PC-3 (cell line): Measurements from ENCODE around the gene RFX1. TPM values are rescaled to one million over a fixed set of nuclear protein-coding genes. Genes with fewer than 3 reads are reported as not detected.

Source experiments
- ATAC-seq: fragments of 200-7000 bp; cut with Tn5 transposase; 2 replicates; pipeline ENCODE4 v1.9.1; 2020; ENCODE audit warnings: mild to moderate bottlenecking, moderate library complexity
- BruUV-seq: library from RNA; stranded (reverse); fragments of 400-500 nt; replicated peaks from 2 replicates; lab custom pipeline; 2021; lab: Mats Ljungman, UMichigan
- CTCF ChIA-PET: fragments of 300-600 bp; sonication (Branson Sonifier 250); formaldehyde crosslinking; loops from one replicate; lab custom pipeline; 2022; ENCODE audit warnings: antibody characterized with exemption; lab: Charles Lee
- POLR2A ChIA-PET: fragments of 300-600 bp; sonication (Branson Sonifier 250); formaldehyde crosslinking; loops from one replicate; lab custom pipeline; 2022; ENCODE audit warnings: antibody characterized with exemption; ENCODE audit not compliant: unreplicated experiment; lab: Charles Lee
- DNase-seq: peaks from one replicate; pipeline ENCODE4 v3.0.0-alpha.2; 2015
- H2AFZ ChIP-seq: fragments of 300-600 bp; sonication (generic); 2 replicates; pipeline ENCODE4 v1.6.0; 2016; ENCODE audit warnings: antibody characterized with exemption, low read length
- H3F3A ChIP-seq: fragments of 300-600 bp; sonication (generic); one replicate; pipeline ENCODE4 v1.6.0; 2017; ENCODE audit warnings: antibody characterized with exemption, low read length, control low read depth, mild to moderate bottlenecking; ENCODE audit not compliant: unreplicated experiment
- H3K27ac ChIP-seq: fragments of 300-600 bp; sonication (generic); 2 replicates; pipeline ENCODE4 v1.5.1; 2016; ENCODE audit warnings: mild to moderate bottlenecking, low read length
- H3K27me3 ChIP-seq: fragments of 300-600 bp; sonication (generic); 2 replicates; pipeline ENCODE4 v1.6.1; 2016; ENCODE audit warnings: low read length, mixed read lengths
- H3K36me3 ChIP-seq: fragments of 300-600 bp; sonication (generic); 2 replicates; pipeline ENCODE4 v1.6.1; 2016; ENCODE audit warnings: low read depth, mixed run types, low read length, mixed read lengths
- H3K4me1 ChIP-seq: fragments of 300-600 bp; sonication (generic); 2 replicates; pipeline ENCODE4 v1.5.1; 2016; ENCODE audit warnings: low read length; ENCODE audit not compliant: insufficient read depth
- H3K4me2 ChIP-seq: fragments of 300-600 bp; sonication (generic); 2 replicates; pipeline ENCODE4 v1.6.0; 2016; ENCODE audit warnings: low read length
- H3K4me3 ChIP-seq: fragments of 300-600 bp; sonication (generic); 2 replicates; pipeline ENCODE4 v1.5.1; 2016; ENCODE audit warnings: mild to moderate bottlenecking, low read length, mixed read lengths
- H3K79me2 ChIP-seq: fragments of 300-600 bp; sonication (generic); 2 replicates; pipeline ENCODE4 v1.6.1; 2017; ENCODE audit warnings: low read length, mixed read lengths
- H3K9ac ChIP-seq: fragments of 300-600 bp; sonication (generic); 2 replicates; pipeline ENCODE4 v1.6.0; 2016; ENCODE audit warnings: mild to moderate bottlenecking, low read length
- H3K9me2 ChIP-seq: fragments of 300-600 bp; sonication (generic); replicated peaks from 2 replicates; pipeline ENCODE4 v1.6.1; 2016; ENCODE audit warnings: mixed run types, low read length, mixed read lengths
- H3K9me3 ChIP-seq: fragments of 300-600 bp; sonication (generic); 2 replicates; pipeline ENCODE4 v1.6.1; 2016; ENCODE audit warnings: low read length, mixed read lengths
- H4K20me1 ChIP-seq: fragments of 300-600 bp; sonication (generic); 2 replicates; pipeline ENCODE4 v1.6.1; 2016; ENCODE audit warnings: low read length, mixed read lengths
- CTCF ChIP-seq: fragments of 300-600 bp; sonication (generic); conservative IDR thresholded peaks from 2 replicates; pipeline ENCODE4 v1.5.1; 2017; ENCODE audit warnings: antibody characterized with exemption, low read depth, mild to moderate bottlenecking, low read length
- EZH2 ChIP-seq: fragments of 300-600 bp; sonication (generic); IDR thresholded peaks from one replicate; pipeline ENCODE4 v1.6.1; 2017; ENCODE audit warnings: antibody characterized with exemption, mild to moderate bottlenecking, low read length; ENCODE audit not compliant: unreplicated experiment
- EZH2phosphoT487 ChIP-seq: fragments of 300-600 bp; sonication (generic); IDR thresholded peaks from 2 replicates; pipeline ENCODE4 v1.6.1; 2018; ENCODE audit warnings: mild to moderate bottlenecking, antibody characterized with exemption, low read length, borderline replicate concordance
- intact Hi-C: fragments of 100-400 bp; cut with micrococcal nuclease; formaldehyde crosslinking; loops from 2 replicates; pipeline ENCODE4 v1.9.0; 2023
- total RNA-seq: library from RNA; depleted of rRNA; stranded (reverse); fragments of >200 nt; gene quantifications from 2 replicates; pipeline ENCODE4 v1.2.3, GENCODE V29; 2014

Gene RFX1
- total RNA-seq, 1 experiment from 2014 or later: 7.5 TPM

- no peak for DNase-seq
- no peak overlapping the region for H3K9ac ChIP-seq
- ATAC-seq: no peak
- no peaks in the 10 kb centered on the region for H3F3A ChIP-seq
- no peaks in the 10 kb centered on the region for H3K9me3 ChIP-seq
- ChIA-PET POLR2A (no interaction called here), CTCF (no interaction called here)
- TF ChIP-seq EZH2phosphoT487: no peak
- no peak for TF ChIP-seq EZH2
- no peak for TF ChIP-seq CTCF
- no peaks in the 10 kb centered on the region for H3K9me2 ChIP-seq
- H3K79me2 ChIP-seq: peaks cover 16% of the 10 kb centered on the region
- H3K4me1 ChIP-seq: peaks cover 9% of the 10 kb centered on the region
- H2AFZ ChIP-seq: no peak overlapping the region
- H3K27me3 ChIP-seq: no peaks in the 10 kb centered on the region
- H4K20me1 ChIP-seq: no peaks in the 10 kb centered on the region; the same call in 1 of the 2 replicates
- intact Hi-C loops: no loop called here
- H3K4me3 ChIP-seq: no peak overlapping the region
- no peak overlapping the region for H3K27ac ChIP-seq
- no peak overlapping the region for H3K4me2 ChIP-seq
- H3K36me3 ChIP-seq: peaks cover 42% of the 10 kb centered on the region
- no TSS peak for BruUV-seq
Observed at GRCh38 chr19:13958043-13958442, 48.1 kb downstream of the RFX1 start.

GRCh38 chr19:13957051-13957450 lies 49.1 kb downstream of the RFX1 start:
- no peaks in the 10 kb centered on the region for H3K27me3 ChIP-seq
- ChIA-PET CTCF (no interaction called here), POLR2A (no interaction called here)
- no peak overlapping the region for H3K4me2 ChIP-seq
- H4K20me1 ChIP-seq: no peaks in the 10 kb centered on the region; the same call in 1 of the 2 replicates
- H3K79me2 ChIP-seq: peaks cover 20% of the 10 kb centered on the region
- no peak for ATAC-seq
- TF ChIP-seq CTCF (no peak), EZH2 (no peak), EZH2phosphoT487 (no peak)
- no TSS peak for BruUV-seq
- H2AFZ ChIP-seq: no peak overlapping the region
- H3K27ac ChIP-seq: no peak overlapping the region
- peaks cover 42% of the 10 kb centered on the region for H3K36me3 ChIP-seq
- no peak for DNase-seq
- H3K4me1 ChIP-seq: peaks cover 10% of the 10 kb centered on the region
- no peaks in the 10 kb centered on the region for H3K9me3 ChIP-seq
- intact Hi-C loops: no loop called here
- H3K9me2 ChIP-seq: no peaks in the 10 kb centered on the region
- H3F3A ChIP-seq: no peaks in the 10 kb centered on the region
- no peak overlapping the region for H3K4me3 ChIP-seq
- H3K9ac ChIP-seq: no peak overlapping the region

- ATAC-seq: no peak
- no peak overlapping the region for H2AFZ ChIP-seq
- H3K9ac ChIP-seq: no peak overlapping the region
- ChIA-PET POLR2A (no interaction called here), CTCF (no interaction called here)
- peaks cover 10% of the 10 kb centered on the region for H3K4me1 ChIP-seq
- H3K9me3 ChIP-seq: no peaks in the 10 kb centered on the region
- H3K4me2 ChIP-seq: no peak overlapping the region
- H3K27me3 ChIP-seq: no peaks in the 10 kb centered on the region
- no TSS peak for BruUV-seq
- no peaks in the 10 kb centered on the region for H3F3A ChIP-seq
- no peak overlapping the region for H3K27ac ChIP-seq
- intact Hi-C loops: no loop called here
- H3K9me2 ChIP-seq: no peaks in the 10 kb centered on the region
- TF ChIP-seq EZH2 (no peak), EZH2phosphoT487 (no peak)
- H3K79me2 ChIP-seq: peaks cover 20% of the 10 kb centered on the region
- DNase-seq: no peak
- H3K36me3 ChIP-seq: peaks cover 39% of the 10 kb centered on the region; the same call in 1 of the 2 replicates
- no peak overlapping the region for H3K4me3 ChIP-seq
- no peaks in the 10 kb centered on the region; the same call in 1 of the 2 replicates for H4K20me1 ChIP-seq
Observed at GRCh38 chr19:13956365-13956744, 49.8 kb downstream of the RFX1 start.
